H1 (cell line): Measurements from ENCODE around the gene CASZ1.

Source experiments
- PHF8 ChIP-seq: fragments of 200-600 bp; sonication (generic); conservative IDR thresholded peaks from 2 replicates; pipeline ENCODE4 v1.7.1; 2012; ENCODE audit warnings: low read depth, mild to moderate bottlenecking, inconsistent platforms, low read length, moderate library complexity
- SRF ChIP-seq: IDR thresholded peaks from 2 replicates; pipeline ENCODE4 v1.6.1; 2011; ENCODE audit warnings: mild to moderate bottlenecking, low read depth, low read length, moderate library complexity

DNA sequence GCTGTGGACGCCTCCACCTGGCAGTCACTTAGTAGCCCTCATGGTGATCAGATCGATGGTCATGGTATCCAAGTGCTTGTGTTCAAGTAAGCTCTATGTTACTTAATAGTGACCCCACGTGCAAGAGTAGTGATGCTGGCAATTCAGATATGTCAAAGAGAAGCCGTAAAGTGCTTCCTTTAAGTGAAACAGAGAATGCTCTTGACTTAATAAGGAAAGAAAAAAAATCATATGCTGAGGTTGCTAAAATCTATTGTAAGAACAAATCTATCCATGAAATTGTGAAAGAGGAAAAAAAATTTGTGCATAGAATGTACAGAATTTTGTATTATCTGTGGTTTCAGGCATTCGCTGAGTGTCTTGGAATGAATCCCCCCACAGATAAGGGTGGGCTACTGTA is 207.8 kb downstream of the CASZ1 start:
- TF ChIP-seq PHF8 (no peak), SRF (no peak)
